HepG2 (cell line): ENCODE results near the gene MSI2. TPM values are rescaled to one million over a fixed set of nuclear protein-coding genes. Genes with fewer than 3 reads are reported as not detected.

ENCODE experiments used
- ATAC-seq: fragments of 200-7000 bp; cut with Tn5 transposase; 3 replicates; pipeline ENCODE4 v1.9.1; 2020; ENCODE audit warnings: mild to moderate bottlenecking, moderate library complexity
- BruUV-seq: library from RNA; stranded (reverse); fragments of 400-500 nt; replicated peaks from 2 replicates; lab custom pipeline; 2021; lab: Mats Ljungman, UMichigan
- CTCF ChIA-PET: fragments of 300-600 bp; formaldehyde crosslinking; extraction: SDS; loops from one replicate; lab custom pipeline; 2021; ENCODE audit warnings: low total read pairs, inconsistent platforms, low intra/inter-chr PET ratio; lab: Yijun Ruan, JAX
- POLR2A ChIA-PET: fragments of 350-600 bp; sonication (Branson Sonifier 250); formaldehyde crosslinking; loops from one replicate; lab custom pipeline; 2020; ENCODE audit warnings: antibody characterized with exemption, inconsistent platforms; lab: Yijun Ruan, JAX
- DNase-seq: peaks from one replicate; pipeline ENCODE4 v3.0.0-alpha.2; 2015; ENCODE audit warnings: low spot score
- FAIRE-seq: peaks from 3 replicates; lab custom pipeline; 2011; peaks lifted over from hg19 to GRCh38; lab: Jason Lieb, UNC
- H2AFZ ChIP-seq: one replicate; pipeline ENCODE4 v1.6.1; 2011; ENCODE audit warnings: low read length, inconsistent platforms
- H3K27ac ChIP-seq: fragments of 300-600 bp; 3 replicates; pipeline ENCODE4 v1.8.0; 2011; ENCODE audit warnings: mixed run types, mild to moderate bottlenecking, mixed read lengths, low read length, inconsistent platforms; ENCODE audit not compliant: insufficient read depth; ENCODE audit errors: extremely low read length
- H3K27me3 ChIP-seq, 2 experiments: fragments of 200-600 bp in 1 of 2; 2 replicates in 1 of 2; 3 replicates in 1 of 2; pipeline versions ENCODE4 v1.6.0 to v1.8.0; 2011; ENCODE audit warnings: low read length in 2 of 2, mild to moderate bottlenecking in 2 of 2, moderate library complexity in 2 of 2, inconsistent platforms in 1 of 2; ENCODE audit not compliant: insufficient read depth in 2 of 2, control insufficient read depth in 1 of 2
- H3K36me3 ChIP-seq, 2 experiments: fragments of 200-600 bp in 1 of 2; replicated peaks in 1 of 2; 2 replicates in 1 of 2; 3 replicates in 1 of 2; pipeline versions ENCODE4 v1.5.1 to v1.8.0; 2011; ENCODE audit warnings: low read length in 2 of 2, inconsistent platforms in 1 of 2; ENCODE audit not compliant: insufficient read depth in 2 of 2, control insufficient read depth in 1 of 2
- H3K4me1 ChIP-seq: 2 replicates; pipeline ENCODE4 v1.5.1; 2012; ENCODE audit warnings: low read length, inconsistent platforms; ENCODE audit not compliant: insufficient read depth
- H3K4me2 ChIP-seq: 2 replicates; pipeline ENCODE4 v1.6.0; 2011; ENCODE audit warnings: low read depth, low read length, inconsistent platforms
- H3K4me3 ChIP-seq, 3 experiments: fragments of 200-600 bp in 1 of 3; sonication (generic), shearing (Covaris generic) in 1 of 3; replicated peaks in 1 of 3; 2 replicates each; pipeline ENCODE4 v1.5.1; 2011 to 2016; ENCODE audit warnings: low read length in 3 of 3, inconsistent platforms in 2 of 3, low read depth in 2 of 3, mild to moderate bottlenecking in 2 of 3, control low read depth in 1 of 3, mixed read lengths in 1 of 3; ENCODE audit not compliant: insufficient read depth in 1 of 3
- H3K79me2 ChIP-seq: one replicate; pipeline ENCODE4 v1.6.1; 2011; ENCODE audit warnings: low read length, inconsistent platforms; ENCODE audit not compliant: insufficient read depth
- H3K9ac ChIP-seq: 2 replicates; pipeline ENCODE4 v1.6.0; 2011; ENCODE audit warnings: mild to moderate bottlenecking, low read depth, low read length, inconsistent platforms; ENCODE audit not compliant: insufficient read depth
- H3K9me3 ChIP-seq: 2 replicates; pipeline ENCODE4 v1.5.1; 2012; ENCODE audit warnings: mild to moderate bottlenecking, low read length
- H4K20me1 ChIP-seq: 2 replicates; pipeline ENCODE4 v1.6.0; 2011; ENCODE audit warnings: inconsistent platforms, mild to moderate bottlenecking, low read length, moderate library complexity; ENCODE audit not compliant: insufficient read depth
- BRD4 ChIP-seq: sonication (generic); formaldehyde crosslinking; IDR thresholded peaks from 2 replicates; pipeline ENCODE4 v1.4.0; 2020; ENCODE audit warnings: missing genetic modification reagents
- DPF2 ChIP-seq: sonication (generic); formaldehyde crosslinking; IDR thresholded peaks from 2 replicates; pipeline ENCODE4 v1.4.0; 2020; ENCODE audit warnings: mild to moderate bottlenecking, low read depth, missing genetic modification reagents, borderline replicate concordance
- ETV5 ChIP-seq: IDR thresholded peaks from 2 replicates; pipeline ENCODE4 v1.6.1; 2018; ENCODE audit warnings: missing biosample characterization, missing genetic modification reagents, inconsistent platforms, borderline replicate concordance
- HNRNPL ChIP-seq: fragments of 200-400 bp; formaldehyde crosslinking; IDR thresholded peaks from 2 replicates; pipeline ENCODE4 v1.6.1; 2017; ENCODE audit warnings: mild to moderate bottlenecking, low read depth, low read length
- MAFK ChIP-seq, 2 experiments: IDR thresholded peaks in 1 of 2; conservative IDR thresholded peaks in 1 of 2; 2 replicates each; pipeline ENCODE4 v1.6.1; 2011; ENCODE audit warnings: improper control_type of control experiment in 2 of 2, low read length in 2 of 2
- SMAD1 ChIP-seq: sonication (generic); formaldehyde crosslinking; IDR thresholded peaks from 2 replicates; pipeline ENCODE4 v1.4.0; 2020; ENCODE audit warnings: missing genetic modification reagents, low read depth, mild to moderate bottlenecking, borderline replicate concordance
- THAP11 ChIP-seq: IDR thresholded peaks from 2 replicates; pipeline ENCODE4 v1.6.1; 2016; ENCODE audit warnings: missing biosample characterization, missing genetic modification reagents
- TOE1 ChIP-seq: sonication (generic); formaldehyde crosslinking; IDR thresholded peaks from 2 replicates; pipeline ENCODE4 v1.4.0; 2020; ENCODE audit warnings: mild to moderate bottlenecking, missing genetic modification reagents
- ZBTB21 ChIP-seq: sonication (generic); formaldehyde crosslinking; IDR thresholded peaks from 2 replicates; pipeline ENCODE4 v1.4.0; 2020; ENCODE audit warnings: missing genetic modification reagents
- ZBTB38 ChIP-seq: sonication (generic); formaldehyde crosslinking; IDR thresholded peaks from 2 replicates; pipeline ENCODE4 v1.5.1; 2020; ENCODE audit warnings: mild to moderate bottlenecking, missing genetic modification reagents
- ZFP82 ChIP-seq: sonication (generic); formaldehyde crosslinking; IDR thresholded peaks from 2 replicates; pipeline ENCODE4 v1.5.1; 2020; ENCODE audit warnings: mild to moderate bottlenecking, missing genetic modification reagents, borderline replicate concordance
- ZFP90 ChIP-seq: sonication (generic); formaldehyde crosslinking; IDR thresholded peaks from 2 replicates; pipeline ENCODE4 v1.8.0; 2022; ENCODE audit warnings: missing genetic modification reagents, mild to moderate bottlenecking, inconsistent platforms, borderline replicate concordance
- ZKSCAN8 ChIP-seq: IDR thresholded peaks from 2 replicates; pipeline ENCODE4 v1.6.1; 2016; ENCODE audit warnings: borderline replicate concordance, missing genetic modification reagents, missing compliant biosample characterization
- ZMYM4 ChIP-seq: sonication (generic); formaldehyde crosslinking; IDR thresholded peaks from 2 replicates; pipeline ENCODE4 v1.8.1; 2023; ENCODE audit warnings: mild to moderate bottlenecking, missing genetic modification reagents
- ZNF205 ChIP-seq: IDR thresholded peaks from 2 replicates; pipeline ENCODE4 v1.6.1; 2018; ENCODE audit warnings: missing biosample characterization, missing genetic modification reagents
- ZNF263 ChIP-seq: sonication (generic); formaldehyde crosslinking; IDR thresholded peaks from 2 replicates; pipeline ENCODE4 v1.4.0; 2020; ENCODE audit warnings: missing genetic modification reagents
- ZNF557 ChIP-seq: sonication (generic); formaldehyde crosslinking; IDR thresholded peaks from 2 replicates; pipeline ENCODE4 v1.4.0; 2020; ENCODE audit warnings: missing genetic modification reagents
- ZNF788 ChIP-seq: sonication (generic); formaldehyde crosslinking; IDR thresholded peaks from 2 replicates; pipeline ENCODE4 v1.5.0; 2020; ENCODE audit warnings: mild to moderate bottlenecking, missing genetic modification reagents, borderline replicate concordance
- WGBS: methylation state at CpG from one replicate; pipeline ENCODE4 v1.1.6; 2017; ENCODE audit warnings: low lambda C conversion rate; 5-methylcytosine and 5-hydroxymethylcytosine counted together
- in situ Hi-C: cut with HindIII; loops from 2 replicates; pipeline ENCODE4 v1.10.0; 2017; ENCODE audit warnings: low pct_unique_long_range_greater_than_20kb; ENCODE audit not compliant: extremely low pct_ligation_motif_present
- intact Hi-C: fragments of 100-400 bp; cut with micrococcal nuclease; formaldehyde crosslinking; loops from one replicate; pipeline ENCODE4 v1.10.0; 2022; ENCODE audit not compliant: unreplicated experiment
- polyA plus RNA-seq, 8 experiments: library from polyadenylated mRNA; depleted of rRNA in 3 of 8; stranded (reverse) in 7 of 8; unstranded in 1 of 8; fragments of >200 nt; fragmentation: Illumina TruSeq in 4 of 8; extraction: Trizol in 4 of 8; gene quantifications; 2 replicates each; pipeline versions ENCODE4 v1.2.1 to v1.2.3, GENCODE V29; 2011 to 2016; ENCODE audit warnings: low read depth in 4 of 8, missing spikeins in 1 of 8, mixed read lengths in 1 of 8; ENCODE audit not compliant: insufficient read depth in 1 of 8
- total RNA-seq, 5 experiments: library from RNA; depleted of rRNA; stranded (reverse); fragments of >200 nt; fragmentation: Illumina TruSeq; extraction: Trizol; gene quantifications; 2 replicates each; pipeline ENCODE4 v1.2.3, GENCODE V29; 2016; ENCODE audit warnings: low read depth in 1 of 5
- TF ChIP-seq, protein P1 (sequence below): sonication (generic); formaldehyde crosslinking; IDR thresholded peaks from 2 replicates; pipeline ENCODE4 v1.5.0; 2020; ENCODE audit warnings: missing genetic modification reagents, mild to moderate bottlenecking, borderline replicate concordance

The MSI2 gene
- total and polyA plus RNA-seq, 2 of the 13 experiments (the other 11 are each of a cell fraction or from before 2014, with no cell fraction given): 77.5 to 78.4 TPM

DNA sequence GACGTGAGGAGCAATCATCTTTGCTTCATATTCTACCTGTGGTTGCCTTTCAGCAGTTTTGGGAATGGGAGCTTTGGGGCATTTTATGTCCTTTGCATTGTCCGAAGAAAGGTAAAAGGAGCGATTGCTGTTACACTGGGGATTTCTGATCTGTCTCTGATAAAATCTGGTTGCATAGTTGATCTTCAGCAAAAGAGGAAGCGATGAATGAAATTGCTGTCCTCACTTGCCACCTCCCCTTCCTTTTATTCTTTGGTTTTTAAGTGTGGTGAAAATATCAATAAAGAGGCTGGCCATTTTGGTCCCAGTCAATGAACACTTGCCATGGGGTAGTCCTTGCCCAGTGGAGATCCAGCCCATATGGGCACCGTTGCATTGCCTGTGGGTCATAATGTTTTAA is 236.8 kb downstream of the MSI2 start (continued):
- no peak for TF ChIP-seq ETV5 (CRISPR knock-in tag)

DNA sequence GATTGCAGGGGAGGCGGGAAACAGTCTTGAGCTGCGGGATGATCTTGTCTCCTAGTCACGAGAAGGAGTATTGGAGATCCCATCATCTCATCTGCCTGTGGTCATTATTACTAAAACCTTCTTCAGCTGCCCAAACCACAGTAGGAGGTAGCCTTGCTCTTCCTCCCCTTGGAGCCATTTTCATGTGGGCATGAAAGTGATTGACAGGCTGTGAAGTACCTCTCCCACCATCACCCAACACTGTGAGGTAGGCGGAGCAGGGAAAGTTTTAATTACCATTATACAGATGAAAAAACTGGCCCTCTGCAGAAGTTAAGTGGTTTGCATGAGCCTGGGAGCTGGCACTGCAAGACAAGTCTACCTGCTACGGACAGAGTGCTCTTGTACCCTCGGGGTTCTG is 237.3 kb downstream of the MSI2 start:
- Histone ChIP-seq H3K4me2 (no peak overlapping the region), H3K79me2 (peaks cover 2% of the 10 kb centered on the region), H3K36me3 (peaks cover 6 to 11% of the 10 kb centered on the region in 2 experiments; a peak in 3 of 5 replicates), H2AFZ (no peak overlapping the region), H3K9me3 (no peaks in the 10 kb centered on the region), H3K4me1 (peaks cover 15% of the 10 kb centered on the region), H3K9ac (no peak overlapping the region), H3K27me3 (no peaks in the 10 kb centered on the region), H3K4me3 (no peak overlapping the region), H3K27ac (no peak overlapping the region), H4K20me1 (no peaks in the 10 kb centered on the region)
- POLR2A ChIA-PET: no interaction called here
- intact Hi-C loops: no loop called here
- in situ Hi-C loops: no loop called here
- WGBS: 95% methylated on average over 6 of the region's 6 CpGs
- DNase-seq (no peak), FAIRE-seq (no peak), ATAC-seq (no peak)
- BruUV-seq: no TSS peak
- no peak for TF ChIP-seq ZBTB21 (CRISPR knock-in tag)
- TF ChIP-seq ZNF557: no peak
- TF ChIP-seq ZNF263 (CRISPR knock-in tag): no peak
- TF ChIP-seq, protein P1, sequence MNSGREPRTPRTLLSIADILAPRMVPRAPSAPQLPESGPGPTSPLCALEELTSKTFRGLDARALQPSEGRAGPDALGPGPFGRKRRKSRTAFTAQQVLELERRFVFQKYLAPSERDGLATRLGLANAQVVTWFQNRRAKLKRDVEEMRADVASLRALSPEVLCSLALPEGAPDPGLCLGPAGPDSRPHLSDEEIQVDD: no peak
- no peak for TF ChIP-seq ZKSCAN8 (CRISPR knock-in tag)
- no peak for TF ChIP-seq ZNF788
- TF ChIP-seq THAP11 (CRISPR knock-in tag): no peak
- no peak for TF ChIP-seq SMAD1 (CRISPR knock-in tag)
- TF ChIP-seq ZFP82 (CRISPR knock-in tag): no peak
- TF ChIP-seq ZBTB38 (CRISPR knock-in tag): no peak
- TF ChIP-seq TOE1 (CRISPR knock-in tag): no peak
- no peak for TF ChIP-seq MAFK (conservative IDR thresholded peaks at IDR 0.05 in 1 of 2, IDR thresholded peaks at IDR 0.05 in 1 of 2; ENCODE audit: low read length in 2 of 2)
- TF ChIP-seq ZFP90 (CRISPR knock-in tag): no peak
- TF ChIP-seq ZNF205 (CRISPR knock-in tag): no peak
- TF ChIP-seq HNRNPL: no peak
- no peak for TF ChIP-seq DPF2 (CRISPR knock-in tag)
- no peak for TF ChIP-seq ZMYM4
- TF ChIP-seq BRD4 (CRISPR knock-in tag): no peak
- CTCF ChIA-PET: no interaction called here
